ENCODE measurements around the gene ARID1B. TPM values are rescaled to one million over a fixed set of nuclear protein-coding genes. Genes with fewer than 3 reads are reported as not detected.

Gene ARID1B
- total RNA-seq, 1 donor from 2014 or later, result 248 TPM

DNA sequence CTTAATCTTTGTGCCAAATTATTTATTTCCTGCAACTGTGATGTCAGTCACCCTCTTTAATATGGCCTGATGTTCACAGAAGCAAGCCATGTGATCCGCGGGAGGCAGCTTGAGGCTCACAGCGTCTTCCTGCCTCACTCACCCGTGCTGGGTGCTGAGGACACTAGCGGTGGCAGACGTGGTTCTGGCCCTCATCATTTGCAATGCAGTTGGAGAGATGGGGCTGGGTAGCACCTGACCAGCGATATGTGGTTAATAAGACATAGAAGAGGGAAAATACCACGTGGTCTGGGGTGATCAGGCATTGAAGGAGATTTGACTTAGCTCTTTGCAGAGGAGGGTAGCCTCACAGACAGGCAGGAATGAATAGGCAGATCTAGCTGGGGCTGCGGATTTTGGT lies 281.4 kb downstream of the ARID1B start:
- TF ChIP-seq, protein P1, sequence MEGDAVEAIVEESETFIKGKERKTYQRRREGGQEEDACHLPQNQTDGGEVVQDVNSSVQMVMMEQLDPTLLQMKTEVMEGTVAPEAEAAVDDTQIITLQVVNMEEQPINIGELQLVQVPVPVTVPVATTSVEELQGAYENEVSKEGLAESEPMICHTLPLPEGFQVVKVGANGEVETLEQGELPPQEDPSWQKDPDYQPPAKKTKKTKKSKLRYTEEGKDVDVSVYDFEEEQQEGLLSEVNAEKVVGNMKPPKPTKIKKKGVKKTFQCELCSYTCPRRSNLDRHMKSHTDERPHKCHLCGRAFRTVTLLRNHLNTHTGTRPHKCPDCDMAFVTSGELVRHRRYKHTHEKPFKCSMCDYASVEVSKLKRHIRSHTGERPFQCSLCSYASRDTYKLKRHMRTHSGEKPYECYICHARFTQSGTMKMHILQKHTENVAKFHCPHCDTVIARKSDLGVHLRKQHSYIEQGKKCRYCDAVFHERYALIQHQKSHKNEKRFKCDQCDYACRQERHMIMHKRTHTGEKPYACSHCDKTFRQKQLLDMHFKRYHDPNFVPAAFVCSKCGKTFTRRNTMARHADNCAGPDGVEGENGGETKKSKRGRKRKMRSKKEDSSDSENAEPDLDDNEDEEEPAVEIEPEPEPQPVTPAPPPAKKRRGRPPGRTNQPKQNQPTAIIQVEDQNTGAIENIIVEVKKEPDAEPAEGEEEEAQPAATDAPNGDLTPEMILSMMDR (IDR thresholded peaks at IDR 0.05), result no peak
- DNase-seq, result no peak
- peak overlapping the region; percentile 59 for H3K27ac Mint-ChIP-seq
- no peak overlapping the region for H3K4me3 Mint-ChIP-seq
- ChIA-PET POLR2A (no interaction called here), CTCF (no interaction called here)
- H3K36me3 Mint-ChIP-seq (ENCODE audit: low read depth), result peaks cover 20% of the 10 kb centered on the region
- peaks cover 4% of the 10 kb centered on the region for H3K9me3 Mint-ChIP-seq
- peaks cover 44% of the 10 kb centered on the region for H3K4me1 Mint-ChIP-seq
- no peak for ATAC-seq (ENCODE audit: low read depth)
- no peaks in the 10 kb centered on the region for H3K27me3 Mint-ChIP-seq
- intact Hi-C loops (cut with micrococcal nuclease), result no loop called here

DNA sequence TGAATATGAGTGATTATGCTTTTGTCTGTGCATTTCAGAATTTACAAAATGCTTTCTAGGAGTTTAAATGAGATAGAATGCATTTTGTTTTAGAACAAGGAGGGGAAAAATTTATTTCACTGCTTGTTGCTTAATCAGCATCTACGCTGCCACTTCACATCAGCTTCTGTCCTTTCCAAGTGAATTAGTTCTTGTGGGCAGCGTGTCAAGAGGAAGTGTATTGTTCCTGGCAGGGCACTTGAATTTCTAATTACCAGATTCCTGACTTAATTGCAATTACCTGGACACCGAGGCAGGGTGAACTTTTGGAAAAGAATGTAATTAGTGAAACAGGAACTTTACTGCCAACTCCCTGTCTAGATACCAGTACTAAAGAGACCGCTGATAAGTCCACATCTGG lies 282.6 kb downstream of the ARID1B start:
- intact Hi-C loops (cut with micrococcal nuclease), result no loop called here
- Mint-ChIP-seq H3K36me3 (ENCODE audit: low read depth) (peaks cover 27% of the 10 kb centered on the region), H3K27ac (no peak overlapping the region)

GRCh38 chr6:157060440-157060952 lies 283.3 kb downstream of the ARID1B start:
- ATAC-seq (ENCODE audit: low read depth) (no peak), DNase-seq (no peak)
- peaks cover 44% of the 10 kb centered on the region for H3K4me1 Mint-ChIP-seq
- POLR2A ChIA-PET, result no interaction called here
- intact Hi-C loops (cut with micrococcal nuclease), result no loop called here
- H3K36me3 Mint-ChIP-seq (ENCODE audit: low read depth), result peaks cover 28% of the 10 kb centered on the region
- peaks cover 4% of the 10 kb centered on the region for H3K9me3 Mint-ChIP-seq
- H3K27me3 Mint-ChIP-seq, result no peaks in the 10 kb centered on the region
- no peak overlapping the region for H3K27ac Mint-ChIP-seq
- no peak overlapping the region for H3K4me3 Mint-ChIP-seq
- CTCF ChIA-PET, result no interaction called here
- TF ChIP-seq, protein P1 (IDR thresholded peaks at IDR 0.05), result no peak

More for the DNA sequence above, 282.6 kb downstream of the ARID1B start:
- Mint-ChIP-seq H3K27me3 (no peaks in the 10 kb centered on the region), H3K4me1 (peaks cover 46% of the 10 kb centered on the region), H3K9me3 (peaks cover 4% of the 10 kb centered on the region), H3K4me3 (no peak overlapping the region)
- ChIA-PET CTCF (no interaction called here), POLR2A (no interaction called here)
- ATAC-seq (ENCODE audit: low read depth), result no peak
- TF ChIP-seq, protein P1 (IDR thresholded peaks at IDR 0.05), result no peak
- no peak for DNase-seq

- intact Hi-C loops (cut with micrococcal nuclease), result no loop called here
- Mint-ChIP-seq H3K27ac (no peak overlapping the region), H3K9me3 (no peaks in the 10 kb centered on the region), H3K4me3 (no peak overlapping the region), H3K36me3 (ENCODE audit: low read depth) (peaks cover 23% of the 10 kb centered on the region), H3K27me3 (no peaks in the 10 kb centered on the region), H3K4me1 (peaks cover 47% of the 10 kb centered on the region)
- ChIA-PET CTCF (no interaction called here), POLR2A (interaction anchor here (0.7 kb wide), 1 partner anchor 1731 kb away, joined by 3 read pairs; no protein-coding TSS in a partner anchor)
- ATAC-seq (ENCODE audit: low read depth), result no peak
- TF ChIP-seq, protein P1 (IDR thresholded peaks at IDR 0.05), result no peak
- no peak for DNase-seq
Measured at GRCh38 chr6:157061770-157062594, 284.8 kb downstream of the ARID1B start.

GRCh38 chr6:157063176-157063905 lies 286.2 kb downstream of the ARID1B start:
- Mint-ChIP-seq H3K36me3 (ENCODE audit: low read depth) (peaks cover 21% of the 10 kb centered on the region), H3K27ac (no peak overlapping the region), H3K4me1 (peaks cover 61% of the 10 kb centered on the region), H3K9me3 (no peaks in the 10 kb centered on the region), H3K27me3 (no peaks in the 10 kb centered on the region), H3K4me3 (no peak overlapping the region)
- intact Hi-C loops (cut with micrococcal nuclease), result no loop called here
- ChIA-PET POLR2A (no interaction called here), CTCF (no interaction called here)
- DNase-seq, result no peak
- no peak for ATAC-seq (ENCODE audit: low read depth)
- TF ChIP-seq, protein P1 (IDR thresholded peaks at IDR 0.05), result no peak
